Stomach smooth muscle (tissue), 2 donors: ENCODE data around the gene MRPL52.

Experiments
- H3K27ac ChIP-seq: one replicate; pipeline ENCODE4 v1.7.0; 2013; ENCODE audit warnings: mild to moderate bottlenecking, low read length, inconsistent platforms
- H3K27me3 ChIP-seq, 2 donors: one replicate each; pipeline ENCODE4 v1.7.0; 2013; ENCODE audit warnings: low read length in 2 of 2; ENCODE audit not compliant: insufficient read depth in 2 of 2, control insufficient read depth in 1 of 2
- H3K36me3 ChIP-seq, 2 donors: one replicate each; pipeline ENCODE4 v1.7.0; 2013; ENCODE audit warnings: low read length in 2 of 2; ENCODE audit not compliant: control insufficient read depth in 2 of 2, insufficient read depth in 2 of 2
- H3K4me1 ChIP-seq: one replicate; pipeline ENCODE4 v1.7.0; 2013; ENCODE audit warnings: low read length; ENCODE audit not compliant: control insufficient read depth, insufficient read depth
- H3K4me3 ChIP-seq, 2 donors: one replicate each; pipeline ENCODE4 v1.7.0; 2013; ENCODE audit warnings: low read length in 2 of 2
- H3K9ac ChIP-seq, 2 donors: one replicate each; pipeline ENCODE4 v1.7.0; 2013; ENCODE audit warnings: low read length in 2 of 2, mild to moderate bottlenecking in 1 of 2
- H3K9me3 ChIP-seq, 2 donors: one replicate each; pipeline ENCODE4 v1.7.0; 2013; ENCODE audit warnings: low read length in 2 of 2; ENCODE audit not compliant: control insufficient read depth in 2 of 2
- donor health status: healthy.
- donor health status: Pancreatic carcinoma.

The MRPL52 gene

GRCh38 chr14:22861651-22862050, 32.0 kb downstream of the MRPL52 start:
- Histone ChIP-seq H3K27ac (no peak overlapping the region), H3K4me3 (no peak overlapping the region), H3K9ac (no peak overlapping the region), H3K36me3 (no peaks in the 10 kb centered on the region), H3K4me1 (no peaks in the 10 kb centered on the region), H3K9me3 (no peaks in the 10 kb centered on the region), H3K27me3 (no peaks in the 10 kb centered on the region)

- Histone ChIP-seq H3K27ac (no peak overlapping the region), H3K9ac (no peak overlapping the region), H3K4me1 (peaks cover 4% of the 10 kb centered on the region), H3K9me3 (no peaks in the 10 kb centered on the region), H3K36me3 (no peaks in the 10 kb centered on the region), H3K27me3 (no peaks in the 10 kb centered on the region), H3K4me3 (no peak overlapping the region)
Measured at GRCh38 chr14:22864979-22865378, 35.3 kb downstream of the MRPL52 start.

GRCh38 chr14:22865424-22866405, 36.0 kb downstream of the MRPL52 start:
- no peak overlapping the region for H3K4me3 ChIP-seq
- H3K9me3 ChIP-seq, result no peaks in the 10 kb centered on the region
- H3K27ac ChIP-seq, result no peak overlapping the region
- no peaks in the 10 kb centered on the region for H3K36me3 ChIP-seq
- H3K27me3 ChIP-seq, result no peaks in the 10 kb centered on the region
- no peak overlapping the region for H3K9ac ChIP-seq
- H3K4me1 ChIP-seq, result peaks cover 9% of the 10 kb centered on the region

- Histone ChIP-seq H3K9ac (no peak overlapping the region), H3K4me1 (peaks cover 14% of the 10 kb centered on the region)
Measured at GRCh38 chr14:22866874-22867273, 37.2 kb downstream of the MRPL52 start.

GRCh38 chr14:22870811-22871223, 41.1 kb downstream of the MRPL52 start:
- Histone ChIP-seq H3K27ac (peak overlapping the region; percentile 96), H3K27me3 (no peaks in the 10 kb centered on the region), H3K9ac (peak overlapping the region; percentile 90 to 91), H3K4me3 (peak overlapping the region; percentile 81 to 88), H3K4me1 (peaks cover 31% of the 10 kb centered on the region), H3K36me3 (peaks cover 17 to 19% of the 10 kb centered on the region in 2 donors), H3K9me3 (no peaks in the 10 kb centered on the region)

More at GRCh38 chr14:22866874-22867273, 37.2 kb downstream of the MRPL52 start:
- H3K9me3 ChIP-seq, result no peaks in the 10 kb centered on the region
- no peaks in the 10 kb centered on the region for H3K36me3 ChIP-seq
- no peaks in the 10 kb centered on the region for H3K27me3 ChIP-seq
- no peak overlapping the region for H3K4me3 ChIP-seq
- H3K27ac ChIP-seq, result no peak overlapping the region

- Histone ChIP-seq H3K4me3 (peak within 1 kb of the TSS; percentile 81 to 88), H3K9ac (peak within 1 kb of the TSS; percentile 90 to 91), H3K27ac (peak within 1 kb of the TSS; percentile 96), H3K4me1 (peaks cover 34% of the 10 kb centered on the region), H3K27me3 (no peaks in the 10 kb centered on the region), H3K9me3 (no peaks in the 10 kb centered on the region), H3K36me3 (peaks cover 23 to 25% of the 10 kb centered on the region in 2 donors)
Measured at GRCh38 chr14:22871224-22872032, 41.7 kb downstream of the MRPL52 start, which contains the start of gene LRP10. Gene LRP10, plus strand, starts transcription at chr14:22871740. Its CDS starts 564 bp downstream, at chr14:22872304.

GRCh38 chr14:22872033-22872832, 42.5 kb downstream of the MRPL52 start:
- Histone ChIP-seq H3K4me1 (peaks cover 34% of the 10 kb centered on the region), H3K9me3 (no peaks in the 10 kb centered on the region), H3K27ac (peak overlapping the region; percentile 96)

GRCh38 chr14:22872833-22873520, 43.3 kb downstream of the MRPL52 start:
- Histone ChIP-seq H3K4me1 (peaks cover 34% of the 10 kb centered on the region), H3K9ac (peak overlapping the region; percentile 90 to 91), H3K27me3 (no peaks in the 10 kb centered on the region), H3K4me3 (peak overlapping the region; percentile 81 to 88), H3K27ac (peak overlapping the region; percentile 96), H3K9me3 (no peaks in the 10 kb centered on the region), H3K36me3 (peaks cover 37 to 39% of the 10 kb centered on the region in 2 donors)

More at GRCh38 chr14:22872033-22872832, 42.5 kb downstream of the MRPL52 start:
- Histone ChIP-seq H3K27me3 (no peaks in the 10 kb centered on the region), H3K36me3 (peaks cover 30 to 32% of the 10 kb centered on the region in 2 donors), H3K4me3 (peak overlapping the region; percentile 81 to 88), H3K9ac (peak overlapping the region; percentile 90 to 91)

GRCh38 chr14:22875003-22875747, 45.5 kb downstream of the MRPL52 start:
- Histone ChIP-seq H3K9ac (no peak overlapping the region), H3K4me3 (no peak overlapping the region), H3K27ac (no peak overlapping the region), H3K4me1 (peaks cover 28% of the 10 kb centered on the region), H3K9me3 (no peaks in the 10 kb centered on the region), H3K36me3 (peaks cover 44 to 45% of the 10 kb centered on the region in 2 donors), H3K27me3 (no peaks in the 10 kb centered on the region)
